OCI-LY7 (cell line): Measurements from ENCODE around the gene SLC4A11.

Experiments used
- CTCF ChIP-seq: fragments of 200-600 bp; sonication (generic); conservative IDR thresholded peaks from 2 replicates; pipeline ENCODE4 v1.5.1; 2014; ENCODE audit warnings: mild to moderate bottlenecking, antibody characterized with exemption, low read length, moderate library complexity, mixed read lengths
- EZH2phosphoT487 ChIP-seq: fragments of 200-600 bp; sonication (generic); IDR thresholded peaks from 2 replicates; pipeline ENCODE4 v1.6.1; 2018; ENCODE audit warnings: low read depth, borderline replicate concordance, mild to moderate bottlenecking, mixed run types, antibody characterized with exemption, low read length, moderate library complexity, mixed read lengths

- TF ChIP-seq CTCF (no peak), EZH2phosphoT487 (no peak)
Observed at GRCh38 chr20:3180319-3180718, 58.7 kb downstream of the SLC4A11 start.
